SK-N-SH (cell line): ENCODE measurements around the gene STK35.

Experiments used
- CTCF ChIP-seq: fragments of 200-600 bp; sonication (generic); IDR thresholded peaks from 2 replicates; pipeline ENCODE4 v1.6.1; 2017; ENCODE audit warnings: antibody characterized with exemption, mild to moderate bottlenecking, moderate library complexity
- ELF1 ChIP-seq: IDR thresholded peaks from 2 replicates; pipeline ENCODE4 v1.4.0; 2012
- EP300 ChIP-seq, 2 experiments: IDR thresholded peaks; 2 replicates each; pipeline versions ENCODE4 v1.4.0 to v1.6.1; 2012; ENCODE audit warnings: borderline replicate concordance in 1 of 2, low read depth in 1 of 2, low read length in 1 of 2
- EZH2phosphoT487 ChIP-seq: fragments of 200-600 bp; sonication (generic); IDR thresholded peaks from 2 replicates; pipeline ENCODE4 v1.6.1; 2017; ENCODE audit warnings: low read depth, mixed run types, mild to moderate bottlenecking, antibody characterized with exemption, moderate library complexity, borderline replicate concordance
- NRF1 ChIP-seq: IDR thresholded peaks from 2 replicates; pipeline ENCODE4 v1.6.1; 2012; ENCODE audit warnings: low read depth, mild to moderate bottlenecking, low read length
- TCF12 ChIP-seq: IDR thresholded peaks from 2 replicates; pipeline ENCODE4 v1.4.0; 2012
- USF1 ChIP-seq: IDR thresholded peaks from 2 replicates; pipeline ENCODE4 v1.4.0; 2012; ENCODE audit warnings: low read depth, borderline replicate concordance
- USF2 ChIP-seq: fragments of 150-350 bp; IDR thresholded peaks from 2 replicates; pipeline ENCODE4 v1.6.1; 2017; ENCODE audit warnings: antibody characterized with exemption, low read length, low read depth, borderline replicate concordance
- ZBTB33 ChIP-seq: IDR thresholded peaks from 2 replicates; pipeline ENCODE4 v1.4.0; 2012; ENCODE audit warnings: low read depth, borderline replicate concordance

- TF ChIP-seq TCF12 (no peak), CTCF (no peak), NRF1 (no peak), EZH2phosphoT487 (no peak), EP300 (IDR thresholded peaks at IDR 0.05; ENCODE audit: borderline replicate concordance in 1 of 2, low read depth in 1 of 2, low read length in 1 of 2) (no peak), ELF1 (no peak), USF2 (no peak), ZBTB33 (no peak), USF1 (no peak)
Observed at GRCh38 chr20:2086980-2087377, 14.6 kb upstream of the STK35 start.
